NCI-H526 (cell line): ENCODE results near the gene ZNF646.
"Not testable (repeated sequence)": the region's sequence is repeated elsewhere in the genome, so short reads cannot be mapped to it uniquely, and the experiment has no call there.

Experiments used
- DNase-seq, 2 experiments: peaks; one replicate each; lab custom pipeline; 2025; lab: John Stamatoyannopoulos, UW

Gene ZNF646

GRCh38 chr16:31084584-31085302 lies 10.5 kb downstream of the ZNF646 start:
- DNase-seq, result peak in 1 of 2 experiments; percentile 40

DNA sequence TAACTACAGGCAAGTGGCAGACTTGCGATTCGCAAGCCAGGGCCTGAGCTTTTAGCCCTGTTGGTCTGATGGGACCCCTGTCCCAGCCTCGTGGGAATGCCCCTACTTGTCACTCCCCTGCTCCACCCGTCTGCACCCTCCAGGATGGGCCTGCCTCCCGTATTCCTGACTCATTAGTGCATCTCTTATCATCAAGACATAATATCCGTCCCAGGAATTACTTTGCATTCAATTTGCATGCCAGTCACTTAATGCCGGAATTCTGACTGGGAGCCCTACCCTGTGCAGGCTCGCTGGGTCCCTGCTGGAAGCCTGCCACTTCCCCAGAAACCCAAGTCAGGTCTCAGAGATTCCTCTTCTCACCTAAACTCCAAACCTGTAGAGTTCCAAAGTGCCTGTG lies 11.2 kb downstream of the ZNF646 start:
- peak; percentile 78 to 86 for DNase-seq

- DNase-seq, result peak in 1 of 2 experiments; percentile 38
These were observed 11.8 kb downstream of the ZNF646 start for GRCh38 chr16:31085873-31086628.

DNA sequence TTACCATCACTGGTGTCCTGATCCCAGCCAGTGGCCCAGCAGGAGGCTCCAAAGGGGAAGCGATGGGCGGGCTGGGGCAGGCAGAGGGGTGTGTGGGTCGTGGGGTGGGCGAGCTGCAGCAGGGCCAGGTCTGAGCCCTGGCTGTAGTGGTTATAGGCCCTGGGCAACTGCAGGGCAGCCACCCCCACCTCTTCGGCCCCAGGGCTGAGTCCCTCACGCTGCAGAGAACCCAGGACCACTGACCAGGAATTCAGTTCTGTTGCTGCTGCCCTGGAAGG lies 12.3 kb downstream of the ZNF646 start:
- no peak for DNase-seq

DNA sequence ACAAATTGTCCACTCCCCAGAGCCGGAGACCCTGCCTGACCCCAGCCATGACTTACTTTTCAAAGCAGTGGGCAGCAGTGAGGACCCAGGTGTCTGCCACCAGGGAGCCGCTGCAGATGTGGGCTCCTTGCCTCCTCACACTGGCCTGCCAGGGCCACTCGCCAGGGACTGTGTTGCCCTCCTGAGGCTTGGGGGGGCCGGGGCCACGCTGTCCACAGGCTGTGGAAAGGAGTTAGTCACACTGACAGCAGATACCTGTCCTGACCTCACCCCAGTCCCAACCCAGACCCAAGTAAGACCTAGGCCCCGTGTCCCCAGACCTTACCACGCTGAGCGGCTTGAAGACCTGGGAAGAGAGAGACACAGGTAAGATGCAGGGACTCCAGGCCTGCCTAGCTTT lies 13.3 kb downstream of the ZNF646 start:
- no peak for DNase-seq

DNA sequence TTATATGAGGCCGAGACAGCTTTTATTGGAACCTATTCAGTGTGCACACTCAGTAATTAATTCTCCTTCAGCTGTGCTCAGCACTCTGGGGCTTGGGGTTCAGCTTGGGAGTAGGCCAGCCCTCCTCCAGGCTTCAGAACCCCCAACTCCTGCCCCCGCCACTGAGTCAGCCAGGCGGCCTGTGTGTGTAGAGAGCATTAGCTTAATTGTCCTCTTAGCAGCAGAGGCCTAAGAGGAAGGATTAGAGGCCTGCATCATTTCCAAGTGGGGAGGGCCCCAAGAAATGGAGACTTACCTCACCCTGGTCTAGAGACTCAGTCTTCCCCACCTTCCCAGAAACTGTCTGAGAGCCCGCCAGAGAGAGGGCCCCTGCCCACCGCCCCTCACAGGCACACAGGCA lies 13.7 kb downstream of the ZNF646 start:
- no peak for DNase-seq

GRCh38 chr16:31088459-31089183 lies 14.4 kb downstream of the ZNF646 start, which contains the start of gene PRSS53:
Gene PRSS53, minus strand, starts transcription at chr16:31088943. Its CDS starts 134 bp downstream, at chr16:31088809.
- DNase-seq, result no peak

GRCh38 chr16:31089199-31089598 lies 15.0 kb downstream of the ZNF646 start:
- DNase-seq, result no peak

GRCh38 chr16:31090540-31090939 lies 16.3 kb downstream of the ZNF646 start:
- DNase-seq, result no peak

- no peak for DNase-seq
These were observed 18.1 kb downstream of the ZNF646 start for GRCh38 chr16:31092330-31092729.

GRCh38 chr16:31093132-31093703 lies 19.0 kb downstream of the ZNF646 start:
- peak; percentile 47 to 83 for DNase-seq

GRCh38 chr16:31094088-31094423 lies 19.8 kb downstream of the ZNF646 start:
- DNase-seq, result peak in 1 of 2 experiments; percentile 43

- peak; percentile 97 to 99 for DNase-seq
These were observed 20.4 kb downstream of the ZNF646 start, which contains the start of gene VKORC1 for GRCh38 chr16:31094424-31095120. Gene VKORC1, minus strand, starts transcription at chr16:31094797. Its CDS starts 68 bp downstream, at chr16:31094729.

- no peak for DNase-seq
These were observed 25.8 kb downstream of the ZNF646 start for GRCh38 chr16:31099860-31100638.

DNA sequence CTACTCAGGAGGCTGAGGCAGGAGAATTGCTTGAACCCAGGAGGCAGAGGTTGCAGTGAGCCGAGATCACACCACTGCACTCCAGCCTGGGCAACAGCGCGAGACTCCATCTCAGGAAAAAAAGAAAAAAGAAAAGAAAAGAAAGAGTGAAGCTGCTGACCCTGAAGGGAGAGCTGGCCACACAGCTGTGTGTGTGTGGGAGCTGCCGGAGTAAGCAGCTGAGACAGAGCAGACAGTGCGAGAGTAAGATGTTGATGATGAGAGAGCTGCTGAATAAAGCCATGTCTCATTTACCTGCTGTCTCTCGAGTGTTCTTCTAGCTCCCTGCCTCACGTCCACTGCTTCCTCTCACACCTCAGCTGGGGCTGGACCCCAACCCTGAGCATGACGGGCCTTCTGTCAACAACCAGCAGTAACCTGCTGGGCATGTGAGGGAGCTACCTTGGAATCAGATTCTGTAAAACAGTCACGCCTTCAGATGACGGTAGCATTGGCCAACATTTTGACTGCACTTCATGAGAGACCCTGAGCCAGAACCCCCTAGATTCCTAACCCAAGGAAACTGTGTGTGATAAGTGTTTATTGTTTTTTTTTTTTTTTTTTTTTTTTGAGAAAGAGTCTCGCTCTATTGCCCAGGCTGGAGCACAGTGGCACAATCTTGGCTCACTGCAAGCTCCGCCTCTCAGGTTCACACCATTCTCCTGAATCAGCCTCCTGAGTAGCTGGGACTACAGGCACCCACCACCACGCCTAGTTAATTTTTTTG lies 26.8 kb downstream of the ZNF646 start:
- not testable (repeated sequence) for DNase-seq

DNA sequence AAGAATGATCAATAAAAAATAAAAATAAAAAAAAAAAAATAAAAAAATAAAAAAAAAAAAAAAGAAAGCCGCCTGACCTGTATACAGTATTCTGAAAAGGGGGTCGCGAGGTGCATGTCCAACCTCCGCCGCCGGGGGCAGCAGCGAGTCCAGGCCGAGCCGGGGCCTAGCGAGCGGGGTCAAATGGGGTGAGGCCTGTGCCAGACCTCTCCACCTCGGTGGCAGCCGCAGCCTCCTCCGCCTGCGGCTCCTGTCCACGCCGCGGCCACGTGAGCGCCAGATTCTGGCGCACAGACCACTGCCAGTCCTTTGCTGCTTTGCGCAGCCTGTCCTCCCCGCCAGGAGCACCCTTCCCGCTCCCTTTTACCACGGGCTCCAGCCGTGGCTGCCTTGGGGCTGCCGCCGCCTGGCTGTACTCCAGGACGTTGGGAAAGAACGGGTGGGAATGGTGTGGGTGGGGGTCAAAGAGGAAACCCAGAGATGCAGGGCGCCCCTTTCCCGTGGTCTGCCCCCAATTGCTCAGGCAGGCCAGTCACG lies 31.5 kb downstream of the ZNF646 start:
- peak in 1 of 2 experiments; percentile 56 for DNase-seq

- no peak for DNase-seq
These were observed 32.6 kb downstream of the ZNF646 start for GRCh38 chr16:31106509-31107464.

GRCh38 chr16:31107465-31107867 lies 33.2 kb downstream of the ZNF646 start:
- no peak for DNase-seq
